T47D (cell line): ENCODE results near the gene ITPRIP.

Source experiments
- DNase-seq, 2 experiments: peaks; one replicate each; pipeline versions ENCODE4 v3.0.0 to v3.0.0-alpha.2; 2011 to 2012; ENCODE audit warnings: low read depth in 1 of 2, low spot score in 1 of 2
- JUND ChIP-seq: IDR thresholded peaks from 2 replicates; pipeline ENCODE4 v1.6.1; 2012; ENCODE audit warnings: low read depth
- in situ Hi-C: cut with HindIII; loops from 2 replicates; pipeline ENCODE4 v1.10.0; 2016; ENCODE audit warnings: low sequenced_read_pairs, low pct_unique_long_range_greater_than_20kb

Gene ITPRIP

DNA sequence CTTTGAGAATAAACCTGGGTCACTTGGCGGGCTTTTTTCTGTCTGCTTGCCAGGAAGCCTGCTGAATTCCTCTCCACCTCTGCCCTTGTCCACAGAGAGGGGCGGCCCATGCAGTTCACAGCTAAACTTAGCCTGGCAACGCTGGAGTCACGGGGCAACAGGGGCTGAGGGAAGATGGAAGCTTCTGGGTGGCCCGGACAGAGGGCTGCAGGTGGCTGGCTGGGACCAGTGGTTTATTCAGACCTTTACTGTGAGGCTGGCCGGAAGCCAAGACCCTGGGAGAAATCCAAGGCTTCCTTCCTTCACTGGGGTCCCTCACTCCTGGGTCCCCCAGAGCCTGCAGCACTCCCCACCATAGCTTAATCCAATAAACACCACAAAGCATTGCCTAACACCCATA is 17.0 kb downstream of the ITPRIP start:
- no peak for TF ChIP-seq JUND
- no peak for DNase-seq
- in situ Hi-C loops, result no loop called here

DNA sequence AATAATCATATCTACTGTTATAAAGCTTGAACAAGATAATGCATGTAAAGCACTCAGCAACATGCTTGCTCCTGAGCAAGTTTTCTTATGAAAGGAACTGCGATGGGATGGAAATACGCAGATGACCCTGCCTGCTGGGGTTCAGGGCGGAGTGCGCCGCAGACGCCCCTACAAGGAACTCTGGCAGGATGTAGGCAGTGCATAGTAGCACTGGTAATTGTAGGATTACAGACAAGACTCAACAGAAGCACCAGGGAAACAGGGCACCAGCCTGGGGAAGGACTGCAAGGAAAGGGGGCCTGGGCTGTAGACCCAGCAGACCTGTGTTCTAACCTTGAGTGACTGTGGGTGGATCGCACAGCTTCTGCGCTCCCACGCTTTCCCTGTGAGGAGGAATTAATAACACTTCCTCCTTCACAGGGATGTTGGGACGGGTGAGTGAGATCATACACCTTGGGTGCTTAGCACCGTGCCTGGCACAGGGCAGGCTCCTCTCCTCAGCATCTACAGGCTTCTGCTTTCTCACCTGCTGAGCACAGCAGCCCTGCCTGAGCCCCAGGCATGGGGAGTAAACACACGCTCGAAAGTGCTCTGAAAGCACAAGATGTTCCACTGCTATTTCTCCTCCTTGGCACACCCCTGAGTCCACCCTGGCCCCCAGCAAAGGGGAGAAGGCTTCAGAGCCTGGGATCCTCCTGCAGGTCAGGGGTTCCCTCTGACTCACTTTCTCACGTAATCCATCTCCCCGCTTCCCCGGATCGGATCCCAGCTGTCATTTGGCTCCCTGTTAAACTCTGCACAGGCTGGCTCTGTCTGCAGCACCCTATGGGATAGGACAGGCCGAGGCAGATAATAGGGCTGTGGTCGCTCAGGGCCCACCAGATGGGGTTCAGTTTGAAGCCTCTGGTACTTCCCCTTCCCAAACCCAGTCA is 19.2 kb downstream of the ITPRIP start:
- TF ChIP-seq JUND, result no peak
- no peak for DNase-seq
- in situ Hi-C loops, result no loop called here

DNA sequence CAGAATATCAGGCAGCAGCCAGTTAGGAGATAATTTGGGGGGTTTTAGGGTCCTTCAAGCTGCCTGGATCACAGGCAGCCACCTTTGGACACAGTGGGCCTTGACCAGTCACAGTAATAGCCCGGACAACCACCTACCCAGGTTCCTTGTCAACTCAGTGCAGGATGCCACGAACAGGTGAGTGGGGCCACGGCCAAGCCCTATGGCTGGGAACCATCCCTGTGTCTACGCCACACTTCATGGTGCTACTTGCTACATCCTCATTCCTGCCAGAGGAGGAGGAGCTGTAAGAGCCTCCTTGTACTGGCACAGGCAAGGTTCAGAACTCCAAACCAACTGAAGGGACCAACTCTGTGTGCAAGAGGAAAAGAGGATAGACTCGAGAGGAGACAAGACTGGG is 19.9 kb downstream of the ITPRIP start:
- in situ Hi-C loops, result no loop called here

DNA sequence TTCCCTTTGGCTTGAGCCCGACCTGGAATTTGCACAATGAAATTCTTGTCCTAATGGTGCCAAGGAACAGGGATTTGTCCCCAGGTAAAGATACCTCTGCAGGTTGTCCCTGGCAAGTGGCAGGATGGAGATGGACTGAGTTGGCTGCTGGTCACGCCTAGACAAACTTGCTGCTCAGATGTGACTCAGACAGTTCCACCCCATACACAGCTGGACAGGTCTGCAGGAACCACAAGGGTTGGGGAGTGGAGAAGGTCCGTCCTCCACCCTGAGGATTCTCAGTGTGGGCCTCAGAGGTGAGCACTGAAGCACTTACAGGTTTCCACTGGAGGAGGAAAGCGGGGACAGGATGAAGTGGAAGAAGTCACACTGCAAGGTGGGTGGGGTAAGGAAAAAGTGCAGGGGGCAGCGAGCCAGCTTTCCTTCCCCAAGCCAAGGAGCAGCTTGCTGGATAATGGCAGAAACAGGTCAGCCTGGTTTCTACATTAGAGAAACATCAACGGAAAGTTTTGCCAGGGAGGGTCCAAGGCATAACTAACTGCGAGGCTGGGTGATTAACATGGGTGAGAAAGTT is 20.5 kb downstream of the ITPRIP start:
- in situ Hi-C loops, result no loop called here
- DNase-seq, result no peak
- no peak for TF ChIP-seq JUND

More for the DNA sequence above, 19.9 kb downstream of the ITPRIP start:
- no peak for TF ChIP-seq JUND
- peak in 1 of 2 experiments; percentile 5 for DNase-seq

DNA sequence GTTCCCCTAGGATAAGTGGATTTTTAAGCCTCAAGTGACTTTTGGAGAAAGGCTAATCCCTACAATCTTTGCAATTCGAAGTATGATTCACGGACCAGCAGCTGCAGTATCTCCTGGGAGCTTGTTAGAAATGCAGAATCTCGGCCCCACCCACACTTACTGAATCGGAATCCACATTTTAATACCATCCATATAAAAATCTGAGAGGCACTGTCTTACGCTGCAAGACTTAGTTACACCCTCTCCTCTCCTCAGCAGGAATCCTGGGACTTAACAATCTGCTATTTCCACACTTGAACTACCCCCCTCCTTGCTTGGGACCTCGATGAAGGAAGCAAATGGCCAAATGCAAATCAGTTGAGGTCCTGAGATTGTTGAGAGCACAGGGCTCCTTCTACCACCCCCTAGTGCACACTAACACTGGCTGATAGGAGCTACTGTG is 21.0 kb downstream of the ITPRIP start:
- in situ Hi-C loops, result no loop called here
- no peak for DNase-seq
- TF ChIP-seq JUND, result no peak

DNA sequence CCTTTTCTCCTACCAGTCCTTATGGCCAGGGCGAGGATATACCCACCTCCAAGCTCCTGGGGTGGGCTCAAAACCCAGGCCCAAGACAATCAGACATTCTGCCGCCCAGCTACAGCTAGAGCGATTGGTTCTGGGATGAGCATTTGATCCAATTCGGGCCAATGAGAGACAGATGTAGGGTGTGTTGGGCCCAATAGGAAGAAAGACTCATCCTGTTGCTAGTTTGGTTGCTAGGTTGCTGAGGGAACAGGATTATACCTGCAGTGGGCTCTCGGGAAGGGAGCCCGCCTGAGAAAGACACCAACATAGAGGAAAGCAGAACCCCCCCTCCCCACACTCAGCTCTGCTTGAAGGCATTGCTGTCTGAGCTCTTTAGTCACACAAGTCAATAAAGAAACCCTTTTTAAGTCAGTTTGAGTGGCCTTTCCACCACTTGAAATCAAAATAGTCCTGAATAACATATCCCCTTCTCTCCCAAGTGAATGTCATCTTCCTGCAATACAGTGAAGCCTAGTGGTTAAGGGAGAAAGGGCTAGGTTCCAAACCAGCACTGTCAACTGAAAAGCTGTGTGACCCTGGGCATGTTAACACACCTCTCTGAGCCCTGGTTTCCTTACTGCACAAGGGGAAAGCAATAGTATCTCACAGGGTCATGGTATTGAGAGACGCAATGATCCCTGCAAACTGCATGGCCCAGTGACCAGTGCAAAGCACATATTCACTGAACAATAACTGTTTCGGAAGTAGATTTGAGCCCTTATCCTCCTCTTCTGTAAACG is 21.8 kb downstream of the ITPRIP start:
- no peak for TF ChIP-seq JUND
- DNase-seq, result no peak
- in situ Hi-C loops, result no loop called here

DNA sequence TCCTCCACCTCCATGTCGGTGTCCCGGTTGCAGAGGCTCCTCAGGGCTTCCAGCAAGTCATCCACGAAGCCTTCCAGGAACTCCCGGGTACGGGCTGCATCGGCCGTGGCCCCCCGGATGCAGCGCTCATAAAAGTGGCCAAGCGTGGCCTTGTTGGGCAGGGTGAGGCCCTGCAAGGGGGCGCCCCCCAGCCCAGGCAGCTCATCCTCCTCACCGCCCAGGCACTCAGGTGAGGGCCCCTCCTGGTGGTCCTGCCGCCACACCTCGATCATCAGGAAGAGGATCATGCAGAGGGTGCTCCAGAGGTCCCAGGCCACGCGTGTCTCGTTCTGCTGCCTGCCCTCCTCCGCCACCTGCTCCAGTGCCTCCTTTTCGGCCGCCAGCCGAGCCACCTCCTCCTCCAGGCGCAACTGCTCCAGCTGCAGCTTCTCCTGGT is 22.8 kb downstream of the ITPRIP start:
- TF ChIP-seq JUND, result no peak
- DNase-seq, result no peak
- in situ Hi-C loops, result no loop called here

DNA sequence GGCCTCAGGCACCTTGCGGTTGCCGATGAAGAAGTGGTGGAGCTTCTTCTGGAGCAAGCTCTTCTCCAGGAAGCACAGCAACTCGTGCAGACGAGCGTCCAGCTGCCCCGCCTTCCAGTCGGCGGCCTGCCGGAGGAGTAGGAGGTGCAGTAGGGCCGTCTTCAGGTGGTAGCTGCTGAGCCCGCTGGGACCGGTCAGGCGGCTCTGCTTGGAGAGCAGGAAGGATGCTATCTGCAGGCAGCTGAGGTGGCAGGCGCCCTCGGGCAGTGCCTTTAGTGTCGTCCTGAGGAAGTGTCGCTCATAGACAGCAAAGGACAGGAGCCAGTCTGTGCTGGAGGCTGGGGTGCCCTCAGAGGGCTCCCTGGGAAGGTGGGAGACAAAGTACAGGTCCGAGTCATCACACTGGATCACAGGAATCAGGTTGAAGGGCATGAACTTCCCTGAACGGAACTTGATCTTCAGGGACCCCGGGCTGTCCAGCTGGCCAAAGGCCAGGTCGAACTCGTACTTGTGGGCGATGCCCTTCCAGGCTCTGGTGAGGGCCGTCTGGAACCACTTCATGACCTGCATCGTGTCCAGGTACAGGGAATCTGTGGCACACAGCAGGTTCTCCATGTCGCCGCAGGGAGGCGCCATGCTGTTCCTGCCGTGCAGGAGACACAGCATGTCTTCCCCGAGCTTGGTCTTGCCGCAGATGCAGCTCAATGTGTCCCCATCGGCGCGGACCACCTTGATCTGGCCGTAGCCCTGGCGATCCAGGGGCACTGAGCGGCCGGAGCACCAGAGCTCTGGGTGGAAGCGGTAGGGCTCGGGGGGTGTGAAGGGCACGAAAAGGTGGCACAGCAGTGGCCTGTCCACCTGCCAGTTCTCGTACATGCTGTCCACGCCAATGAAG is 23.4 kb downstream of the ITPRIP start:
- DNase-seq, result no peak
- TF ChIP-seq JUND, result no peak
- in situ Hi-C loops, result no loop called here

DNA sequence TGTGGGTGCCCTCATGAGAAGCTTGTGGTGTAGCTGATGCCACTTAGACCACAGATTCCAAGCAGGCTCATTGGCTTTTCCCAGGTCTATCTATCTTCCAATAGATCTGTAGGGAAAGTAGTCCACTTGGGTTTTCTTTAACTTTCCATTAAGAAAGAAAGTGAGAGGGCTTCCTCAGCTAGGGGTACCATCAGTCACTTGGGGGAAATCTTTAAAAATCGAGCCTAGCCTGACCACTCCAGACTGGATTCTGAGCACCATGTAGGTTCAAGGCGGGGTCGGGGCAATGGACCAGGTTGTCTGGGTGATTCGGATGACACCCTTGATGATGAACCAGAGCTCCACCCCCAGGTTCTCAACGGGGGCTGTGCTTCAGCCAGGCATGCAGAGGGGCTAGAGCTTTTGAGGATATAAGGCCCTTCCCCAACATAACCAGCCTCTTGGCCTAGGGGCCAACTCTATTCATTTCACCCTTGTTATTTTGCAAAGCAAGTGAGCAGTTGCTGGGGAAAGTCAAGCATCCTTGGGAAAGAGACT is 27.0 kb downstream of the ITPRIP start:
- no peak for DNase-seq
- in situ Hi-C loops, result no loop called here
- TF ChIP-seq JUND, result no peak

DNA sequence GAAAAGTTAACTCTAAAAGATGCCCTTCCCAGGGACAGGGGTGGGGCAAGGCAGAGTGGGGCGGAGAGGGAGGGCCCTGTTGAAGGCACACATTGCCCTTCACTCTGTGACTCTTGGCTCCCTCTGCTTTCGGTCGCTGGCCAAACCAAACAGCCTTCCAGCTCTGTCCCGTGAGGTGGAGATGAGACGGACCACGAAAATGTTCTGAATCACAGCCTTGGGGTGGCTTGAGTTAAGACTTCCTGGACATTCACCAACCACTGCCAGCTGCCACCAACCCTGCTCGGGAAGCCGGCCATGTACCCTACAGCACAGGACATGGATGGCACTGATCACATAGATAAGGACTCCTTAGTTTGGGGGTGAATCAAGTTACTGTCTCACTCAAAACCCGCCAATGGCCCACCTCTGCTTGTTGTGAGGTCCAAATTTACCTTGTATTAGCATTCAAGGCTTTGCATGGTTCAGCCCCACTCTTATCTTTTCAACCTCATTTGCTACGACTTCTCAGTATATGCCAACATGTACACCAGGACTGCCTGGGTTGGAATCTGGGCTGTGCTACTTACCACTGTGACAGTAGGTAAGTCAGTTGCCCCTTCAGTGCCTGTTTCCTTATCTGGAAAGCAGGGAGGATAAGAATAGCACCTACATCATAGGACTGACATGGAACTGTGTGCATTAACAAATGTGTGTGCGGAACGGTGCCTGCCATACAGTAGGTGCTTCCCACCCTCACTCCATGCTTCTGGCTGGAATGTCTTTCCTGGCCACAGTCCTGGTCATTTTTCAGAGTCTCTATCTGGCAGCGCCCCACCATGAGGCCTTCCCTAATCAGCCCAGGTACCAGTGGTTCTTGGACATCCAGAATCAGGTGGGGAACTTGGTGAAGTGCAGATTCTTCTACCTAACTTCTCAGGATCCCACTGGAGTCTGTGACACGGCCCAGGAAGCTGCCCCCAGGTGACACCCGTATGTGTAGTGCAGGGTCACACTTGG is 28.0 kb downstream of the ITPRIP start:
- DNase-seq, result peak in 1 of 2 experiments; percentile 30
- in situ Hi-C loops, result no loop called here

DNA sequence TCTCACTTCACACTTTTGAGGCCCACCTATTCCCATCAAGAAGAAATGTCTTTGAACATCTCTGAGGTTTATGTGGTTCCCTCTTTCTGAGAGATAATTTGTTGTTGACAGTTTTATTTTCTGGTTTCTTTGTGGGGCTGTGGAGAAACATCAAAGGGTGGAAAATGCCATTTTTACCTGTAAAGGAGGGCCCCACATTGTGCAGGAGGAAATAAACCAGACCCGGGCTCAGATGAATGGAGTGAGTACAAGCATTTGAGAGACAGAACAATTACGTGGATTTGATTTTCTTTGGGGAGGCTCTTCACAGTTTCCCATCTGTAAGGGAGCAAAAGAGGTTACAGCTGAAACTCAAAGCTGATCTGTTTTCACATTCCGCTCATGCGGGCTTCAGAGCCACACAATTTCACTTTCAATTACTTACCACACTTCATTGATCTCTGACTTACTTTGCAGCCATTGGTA is 29.8 kb downstream of the ITPRIP start:
- no peak for TF ChIP-seq JUND
- DNase-seq, result no peak
- in situ Hi-C loops, result no loop called here

More for the DNA sequence above, 28.0 kb downstream of the ITPRIP start:
- TF ChIP-seq JUND, result no peak
